ENCODE data around the gene RASSF5.

The RASSF5 gene

GRCh38 chr1:206547104-206547503 is 39.8 kb downstream of the RASSF5 start:
- DNase-seq (ENCODE audit: low read depth in 3 of 3) = no peak

GRCh38 chr1:206550446-206550845 is 43.1 kb downstream of the RASSF5 start:
- DNase-seq (ENCODE audit: low read depth in 3 of 3) = no peak

- DNase-seq (ENCODE audit: low read depth in 3 of 3) = no peak
Measured at GRCh38 chr1:206551296-206551985, 44.1 kb downstream of the RASSF5 start.

GRCh38 chr1:206551986-206552326 is 44.6 kb downstream of the RASSF5 start:
- DNase-seq (ENCODE audit: low read depth in 3 of 3) = peak in 2 of 3 experiments; percentile 55 to 66

GRCh38 chr1:206554211-206554610 is 46.9 kb downstream of the RASSF5 start:
- no peak for DNase-seq (ENCODE audit: low read depth in 3 of 3)

- no peak for DNase-seq (ENCODE audit: low read depth in 3 of 3)
Measured at GRCh38 chr1:206554701-206555472, 47.6 kb downstream of the RASSF5 start.

GRCh38 chr1:206555473-206555935 is 48.2 kb downstream of the RASSF5 start:
- DNase-seq (ENCODE audit: low read depth in 3 of 3) = no peak

- no peak for DNase-seq (ENCODE audit: low read depth in 3 of 3)
Measured at GRCh38 chr1:206556047-206556749, 48.9 kb downstream of the RASSF5 start.

- peak; percentile 76 to 83 (median 80) for DNase-seq (ENCODE audit: low read depth in 3 of 3)
Measured at GRCh38 chr1:206556750-206557635, 49.7 kb downstream of the RASSF5 start.

GRCh38 chr1:206557636-206558473 is 50.5 kb downstream of the RASSF5 start:
- no peak for DNase-seq (ENCODE audit: low read depth in 3 of 3)

GRCh38 chr1:206558794-206559671 is 51.7 kb downstream of the RASSF5 start:
- DNase-seq (ENCODE audit: low read depth in 3 of 3) = no peak

GRCh38 chr1:206559672-206559995 is 52.3 kb downstream of the RASSF5 start:
- no peak for DNase-seq (ENCODE audit: low read depth in 3 of 3)

- DNase-seq (ENCODE audit: low read depth in 3 of 3) = no peak
Measured at GRCh38 chr1:206560007-206560716, 52.8 kb downstream of the RASSF5 start.

- DNase-seq (ENCODE audit: low read depth in 3 of 3) = no peak
Measured at GRCh38 chr1:206563367-206564207, 56.3 kb downstream of the RASSF5 start.

- DNase-seq (ENCODE audit: low read depth in 3 of 3) = no peak
Measured at GRCh38 chr1:206565995-206566394, 58.7 kb downstream of the RASSF5 start.

GRCh38 chr1:206566999-206567398 is 59.7 kb downstream of the RASSF5 start:
- no peak for DNase-seq (ENCODE audit: low read depth in 3 of 3)

- DNase-seq (ENCODE audit: low read depth in 3 of 3) = no peak
Measured at GRCh38 chr1:206568256-206568655, 60.9 kb downstream of the RASSF5 start.

GRCh38 chr1:206568779-206569352 is 61.5 kb downstream of the RASSF5 start:
- no peak for DNase-seq (ENCODE audit: low read depth in 3 of 3)
